Stromal cell of bone marrow (primary cell): ENCODE measurements around the gene BMPER.
A peak's percentile ranks its signal among the peaks of the same experiment; 100 is the strongest.
"Not testable (repeated sequence)": the region's sequence is repeated elsewhere in the genome, so short reads cannot be mapped to it uniquely, and the experiment has no call there.

Source experiments
- DNase-seq: peaks from one replicate; pipeline ENCODE4 v3.0.0-alpha.2; 2012; ENCODE audit warnings: low read depth

Gene BMPER

DNA sequence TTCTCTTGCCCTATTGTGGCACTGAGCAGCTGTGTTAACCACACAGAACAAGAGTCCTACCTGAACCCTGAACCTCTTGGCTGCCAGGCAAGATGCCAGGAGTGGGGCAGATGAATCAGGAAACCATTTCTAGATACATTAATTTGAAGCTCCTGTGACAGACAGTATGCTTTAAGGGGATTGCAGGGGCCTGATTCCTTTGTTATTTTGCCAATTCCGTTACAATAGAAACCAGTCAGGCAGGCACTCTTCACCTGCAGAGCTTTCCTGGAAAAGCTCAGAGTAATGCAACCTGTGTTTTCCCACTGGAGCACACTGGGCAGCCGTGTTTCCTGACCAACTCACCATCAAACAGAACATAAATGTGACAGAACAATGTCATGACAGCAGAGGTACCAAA, 233.1 kb downstream of the BMPER start:
- no peak for DNase-seq

DNA sequence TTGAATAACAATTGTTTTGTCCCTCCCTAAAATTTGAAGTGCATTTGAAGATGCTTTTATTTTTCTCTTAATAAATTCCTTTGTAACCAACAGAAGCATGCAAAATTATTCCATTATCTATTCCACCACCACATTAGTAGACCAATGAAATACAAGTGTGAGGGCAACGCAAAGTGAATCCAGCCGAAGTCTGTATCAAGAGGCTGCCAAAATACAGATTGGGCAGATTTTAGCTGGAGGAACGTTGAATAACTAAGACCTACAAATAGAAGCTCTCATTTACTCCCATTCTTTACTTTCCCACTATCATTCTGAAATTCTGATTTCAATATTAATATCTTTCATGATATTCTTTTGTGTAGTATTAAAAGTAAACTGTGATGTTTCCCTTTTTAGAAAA, 233.7 kb downstream of the BMPER start:
- DNase-seq = no peak

DNA sequence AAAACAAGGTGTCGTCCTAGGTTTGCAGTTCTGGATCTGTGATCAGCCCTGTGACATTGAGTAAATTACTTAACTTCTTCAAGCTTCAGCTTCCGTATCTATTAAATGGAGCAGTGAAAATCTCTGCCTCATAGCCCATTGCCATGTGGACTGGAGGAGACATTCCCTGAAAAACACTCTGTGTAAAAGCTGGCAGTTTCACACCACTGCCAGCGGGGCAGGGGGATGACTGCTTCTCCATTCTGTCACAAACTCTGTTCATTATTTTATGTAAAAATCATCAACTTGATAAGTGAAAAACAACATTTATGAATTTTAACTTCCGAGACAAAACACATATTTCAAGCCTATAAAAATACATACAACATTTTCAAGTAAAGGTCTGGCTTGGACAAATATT, 234.7 kb downstream of the BMPER start:
- no peak for DNase-seq

DNA sequence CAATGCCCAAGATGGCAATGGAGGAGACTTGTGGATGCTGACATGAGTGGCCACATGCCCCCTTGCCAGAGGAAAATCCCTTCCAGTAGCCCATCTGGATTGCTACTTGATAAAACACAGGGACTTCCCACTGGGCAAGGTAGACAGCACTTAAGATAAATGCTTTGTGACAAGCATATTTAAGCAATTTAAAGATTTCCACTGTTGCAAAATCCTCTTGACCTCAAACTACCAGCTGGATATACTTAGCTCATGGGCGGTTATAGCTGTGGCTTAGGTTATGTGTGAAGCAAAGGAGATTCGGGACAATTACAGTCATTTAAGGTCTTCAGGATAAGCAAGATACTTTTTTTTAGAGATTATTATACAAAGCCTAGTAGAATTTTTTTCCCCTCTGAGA, 238.1 kb downstream of the BMPER start:
- no peak for DNase-seq

DNA sequence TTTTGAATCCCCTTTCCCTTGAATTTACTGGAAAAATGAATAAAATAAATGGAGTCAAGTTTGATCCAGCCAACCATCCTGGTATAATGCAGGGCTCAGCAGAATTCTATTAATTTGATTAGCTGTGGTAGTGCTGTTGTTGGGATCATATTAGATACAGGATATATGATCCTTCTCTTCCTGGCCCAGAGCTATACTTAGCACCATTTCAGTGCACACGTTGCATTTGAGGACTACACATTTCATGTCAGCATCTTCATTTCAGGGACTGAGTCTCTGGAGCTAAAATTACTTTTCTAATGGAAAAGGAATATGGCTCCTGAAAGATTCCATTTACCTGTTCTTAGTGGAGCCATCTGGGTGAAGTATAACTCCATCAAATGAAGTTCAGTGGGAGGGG, 240.3 kb downstream of the BMPER start:
- no peak for DNase-seq

DNA sequence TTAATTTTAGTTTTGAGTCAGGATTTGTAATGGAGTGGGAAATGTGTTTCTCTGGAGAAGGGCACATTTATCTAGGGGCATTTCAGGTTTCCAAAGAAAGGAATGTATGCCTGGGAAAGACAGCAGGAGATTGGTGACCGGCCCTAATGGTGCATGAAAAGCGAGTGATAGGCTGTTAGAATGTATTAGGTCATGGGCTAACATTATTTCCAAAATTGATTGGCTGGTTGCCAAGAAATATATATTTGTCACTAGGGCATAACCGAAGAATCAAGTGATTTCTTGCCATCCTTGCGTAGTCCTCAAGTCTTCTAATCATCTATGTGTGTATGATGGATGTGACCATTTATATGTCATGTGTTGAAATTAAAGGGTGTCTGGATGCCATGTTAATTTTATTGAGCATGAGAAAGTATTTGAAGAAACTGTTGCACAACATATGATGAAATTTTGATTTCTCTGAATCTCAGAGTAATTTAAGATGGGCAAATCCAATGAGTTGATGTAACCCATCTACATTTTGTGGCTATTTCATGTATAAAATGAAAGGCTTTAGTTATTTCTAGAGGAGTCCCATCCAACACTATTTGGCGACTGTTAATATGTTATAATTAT, 248.4 kb downstream of the BMPER start:
- DNase-seq = peak; percentile 18

DNA sequence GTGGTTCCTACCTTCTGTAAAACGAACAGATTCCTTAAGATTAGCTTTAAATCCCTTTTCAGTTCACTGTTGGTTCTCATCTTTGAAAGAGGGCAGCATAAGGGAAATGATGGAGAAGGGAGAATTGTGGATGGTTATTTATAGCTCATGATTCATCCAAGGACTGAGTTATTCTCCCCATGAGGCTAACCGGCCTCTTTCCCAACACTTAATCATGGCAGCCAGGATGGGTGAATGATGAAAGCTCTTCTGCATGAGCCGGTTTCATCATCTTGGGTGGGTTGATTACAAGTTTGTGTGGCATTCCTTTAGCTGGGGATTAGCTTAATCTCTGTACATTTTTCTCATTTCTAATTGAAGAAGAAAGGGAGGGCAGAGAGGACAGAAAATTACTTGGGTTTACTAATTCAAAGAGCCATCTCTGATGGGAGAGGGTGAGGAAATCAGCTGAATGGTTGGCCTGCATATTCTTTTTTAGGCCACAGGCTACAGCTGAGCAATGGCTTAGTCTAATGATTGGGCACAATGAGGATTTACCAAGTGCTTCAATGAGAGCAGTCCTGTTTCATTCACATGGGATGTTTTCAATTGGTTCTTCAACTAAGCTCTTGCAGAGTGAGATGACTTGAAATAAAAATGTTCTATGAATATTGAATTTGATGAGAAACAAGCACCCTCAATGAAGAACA, 250.0 kb downstream of the BMPER start:
- DNase-seq = peak; percentile 98

DNA sequence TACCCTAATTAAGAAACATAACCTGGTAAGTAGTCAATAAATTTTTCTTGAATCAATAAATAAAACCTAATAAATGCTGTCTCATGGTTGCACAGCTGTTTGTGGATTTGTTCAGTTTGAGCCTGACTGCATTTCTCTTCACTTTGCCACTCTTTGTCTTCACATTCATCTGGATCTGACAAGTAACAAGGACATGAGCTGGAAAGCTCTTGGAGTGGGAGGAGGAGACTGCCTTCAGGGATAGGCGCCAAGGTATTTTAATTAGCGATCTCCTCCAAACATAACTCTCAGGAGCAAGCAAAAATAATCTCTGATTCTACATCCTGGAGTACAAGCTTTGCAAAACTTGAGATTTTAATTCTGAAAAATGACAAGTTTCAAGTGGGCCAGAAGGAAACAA, 251.0 kb downstream of the BMPER start:
- DNase-seq = no peak

DNA sequence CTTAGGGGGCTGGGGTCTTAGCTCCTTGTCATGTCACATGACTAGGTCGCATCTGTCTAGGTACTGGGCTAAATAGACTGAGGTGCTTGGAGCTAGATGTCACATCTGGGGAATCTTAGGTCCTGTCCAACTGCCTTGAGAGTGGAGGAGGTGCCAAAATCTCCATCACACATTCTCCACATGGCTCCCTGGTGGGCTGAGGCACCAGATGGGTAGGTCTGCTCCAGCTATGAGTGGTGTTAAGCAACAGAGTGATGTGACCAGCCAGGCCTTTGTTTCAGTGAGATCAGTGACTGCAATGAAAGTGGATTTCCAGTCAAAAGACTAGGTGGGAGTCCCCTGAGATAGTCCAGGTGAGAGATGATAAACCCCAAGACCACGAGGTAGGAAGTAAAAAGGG, 251.8 kb downstream of the BMPER start:
- DNase-seq = no peak

DNA sequence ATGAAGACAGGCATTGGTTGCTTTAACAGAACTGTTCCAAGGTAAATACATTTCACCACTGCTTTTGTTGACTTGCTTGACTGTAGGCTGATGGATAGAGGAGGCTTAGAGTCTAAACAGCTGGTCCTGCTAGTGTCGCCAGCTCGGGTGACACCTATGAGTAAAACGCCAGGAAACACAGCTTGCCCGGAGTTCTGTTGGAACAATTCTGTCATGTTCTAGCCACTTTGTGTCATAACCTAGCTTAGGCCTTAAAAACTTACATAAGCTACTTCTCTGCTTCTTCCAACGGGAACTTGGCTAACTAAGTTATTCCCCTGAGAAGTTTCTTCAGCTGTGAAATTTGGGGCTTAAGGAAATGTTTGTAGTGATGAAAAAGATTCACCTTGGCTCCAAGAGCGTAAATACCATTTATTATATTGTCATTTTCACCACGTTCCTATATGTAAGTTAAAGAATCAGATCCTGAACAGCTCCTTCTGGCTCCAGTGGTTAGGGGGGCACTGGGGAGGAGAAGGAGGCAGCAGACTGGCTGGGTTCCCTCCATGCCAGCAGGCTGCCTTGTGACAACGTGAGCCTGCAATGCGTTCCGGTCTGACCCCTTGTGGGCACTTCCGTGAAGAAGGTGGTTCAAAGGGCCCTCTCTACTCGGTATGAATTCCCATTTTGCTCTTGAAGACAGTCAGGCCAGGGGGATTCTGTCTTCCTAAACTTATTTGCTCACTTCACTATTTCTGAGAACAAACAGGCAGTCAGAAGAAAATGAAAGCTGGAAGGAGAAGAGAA, 253.2 kb downstream of the BMPER start:
- peak; percentile 20 for DNase-seq

DNA sequence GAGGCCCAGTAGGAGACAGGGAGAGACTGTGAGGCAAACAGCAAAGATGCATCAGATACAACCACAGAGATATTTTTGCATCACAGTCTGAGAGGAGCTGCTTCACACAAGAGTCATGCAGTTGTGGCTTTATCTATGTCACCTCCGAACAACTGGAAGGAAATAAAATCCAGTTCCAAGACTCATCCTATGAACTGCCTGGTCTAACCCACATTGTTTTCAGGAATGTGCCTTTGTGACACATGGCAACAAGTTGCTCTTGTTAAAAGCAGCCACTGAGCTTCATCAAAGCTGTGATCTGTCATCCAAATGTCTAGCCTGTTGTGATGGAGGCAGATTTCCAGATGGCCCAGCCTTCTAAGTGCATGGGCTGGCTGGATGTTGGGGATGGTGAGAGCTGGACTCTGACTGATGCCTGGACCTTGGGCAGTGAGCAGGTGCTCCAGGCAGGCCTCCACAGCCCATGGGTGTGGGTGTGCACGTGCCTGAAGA, 255.0 kb downstream of the BMPER start:
- DNase-seq = peak; percentile 61

DNA sequence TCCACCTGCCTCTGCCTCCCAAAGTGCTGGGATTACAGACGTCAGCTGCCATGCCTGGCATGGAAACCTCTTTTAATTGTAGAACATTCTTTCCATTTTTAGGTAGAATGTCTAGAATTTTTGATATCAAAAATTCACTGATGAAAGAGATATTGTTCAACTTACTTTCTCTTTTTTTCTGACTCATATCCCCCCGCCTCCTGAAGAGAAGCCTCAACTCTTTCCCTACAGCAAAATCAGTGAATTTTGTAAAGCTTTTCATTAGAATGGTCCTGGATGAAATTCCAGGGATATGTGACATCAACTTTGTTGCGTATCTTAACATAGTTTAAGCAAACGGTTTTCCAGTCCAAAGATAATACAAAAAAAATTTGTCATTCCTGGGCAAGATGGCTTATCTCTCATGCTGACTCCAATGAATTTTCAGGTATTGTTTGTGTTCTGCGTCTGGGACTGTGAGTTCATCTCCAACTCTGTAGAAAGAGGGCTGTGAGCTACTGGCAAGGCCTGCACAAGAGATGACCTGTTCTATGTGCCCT, 256.8 kb downstream of the BMPER start:
- no peak for DNase-seq

DNA sequence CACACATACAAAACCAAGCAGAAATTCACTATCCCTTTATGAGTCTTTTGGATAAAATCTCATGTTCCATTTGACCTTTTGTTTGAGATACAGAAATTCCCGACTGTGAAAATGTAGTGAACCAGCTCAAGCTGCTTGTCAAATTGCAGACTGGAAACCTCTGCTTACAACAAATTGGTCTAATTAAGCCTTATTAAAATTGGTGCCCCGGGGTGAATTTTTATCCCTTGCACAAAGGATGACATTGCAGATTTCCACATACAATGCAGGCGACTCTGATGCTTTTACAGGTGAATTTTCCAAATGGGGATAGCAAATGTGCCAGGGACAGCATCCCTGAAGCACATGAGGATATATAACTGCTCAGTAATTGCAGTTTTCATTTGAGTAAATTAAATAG, 257.3 kb downstream of the BMPER start:
- no peak for DNase-seq

DNA sequence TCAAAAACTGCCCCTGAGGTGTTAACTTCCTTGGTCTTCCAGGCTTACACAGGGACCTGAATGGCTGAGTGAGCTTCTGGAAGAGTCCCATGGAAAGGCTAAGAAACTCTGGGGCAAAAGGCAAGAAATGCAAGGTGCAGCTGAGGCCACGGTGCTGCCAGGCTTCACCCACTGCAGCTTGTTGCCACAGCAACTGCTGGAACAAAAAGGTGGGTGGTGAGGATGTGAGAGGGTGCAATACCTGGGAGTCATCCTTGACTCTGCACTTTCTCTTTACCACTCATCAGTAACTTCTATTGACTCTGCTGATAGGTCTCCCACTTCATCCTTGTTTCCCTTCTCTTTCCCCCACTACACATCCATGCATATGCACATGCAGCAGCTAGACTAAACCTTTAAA, 258.6 kb downstream of the BMPER start:
- DNase-seq = no peak

DNA sequence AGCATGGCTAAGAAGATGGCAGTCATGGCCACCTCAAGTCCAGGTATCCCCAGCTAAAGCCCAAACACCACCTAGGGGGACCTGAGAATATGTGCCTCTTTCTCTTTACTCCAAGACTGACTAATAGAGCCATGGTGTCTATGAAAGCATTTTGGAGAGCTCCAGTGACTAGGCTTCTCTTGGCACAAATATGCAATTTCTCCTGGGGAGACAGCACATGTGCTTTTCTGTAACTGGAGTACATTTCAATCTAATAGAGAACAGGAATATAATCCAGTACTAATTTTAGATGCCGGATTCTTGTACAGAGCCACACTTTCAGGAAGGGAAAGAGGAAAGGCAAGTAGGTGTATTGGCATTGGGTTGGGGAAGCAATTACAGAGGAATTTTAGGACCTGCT, 260.1 kb downstream of the BMPER start:
- DNase-seq = peak; percentile 47

DNA sequence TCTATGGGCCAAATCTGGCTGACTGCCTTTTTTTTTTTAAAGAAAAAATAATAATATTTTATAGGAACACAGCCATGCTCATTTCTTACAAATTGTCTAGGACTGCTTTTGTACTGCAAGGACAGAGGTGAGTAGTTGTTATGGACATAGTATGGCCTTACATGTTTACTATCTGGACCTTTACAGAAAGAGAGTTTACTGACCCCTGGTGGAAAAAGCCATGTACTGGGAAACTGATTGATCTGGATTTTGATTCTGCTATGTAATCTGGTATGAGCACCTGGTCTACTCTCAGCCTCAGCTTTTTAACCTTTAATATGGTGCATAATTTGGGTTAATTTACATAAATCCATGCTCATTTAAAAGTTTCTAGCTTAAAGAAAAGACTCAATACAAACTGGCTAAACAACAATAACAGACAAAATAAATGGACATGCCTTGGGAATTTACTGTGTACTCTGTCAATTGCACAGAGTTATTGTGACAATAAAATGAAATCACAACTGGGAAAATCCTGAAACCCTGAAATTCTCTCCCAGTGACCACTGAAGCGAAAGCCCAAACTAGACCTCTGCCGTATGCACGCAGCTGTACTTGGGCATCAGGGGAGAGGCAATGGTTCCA, 260.7 kb downstream of the BMPER start:
- peak; percentile 26 for DNase-seq

DNA sequence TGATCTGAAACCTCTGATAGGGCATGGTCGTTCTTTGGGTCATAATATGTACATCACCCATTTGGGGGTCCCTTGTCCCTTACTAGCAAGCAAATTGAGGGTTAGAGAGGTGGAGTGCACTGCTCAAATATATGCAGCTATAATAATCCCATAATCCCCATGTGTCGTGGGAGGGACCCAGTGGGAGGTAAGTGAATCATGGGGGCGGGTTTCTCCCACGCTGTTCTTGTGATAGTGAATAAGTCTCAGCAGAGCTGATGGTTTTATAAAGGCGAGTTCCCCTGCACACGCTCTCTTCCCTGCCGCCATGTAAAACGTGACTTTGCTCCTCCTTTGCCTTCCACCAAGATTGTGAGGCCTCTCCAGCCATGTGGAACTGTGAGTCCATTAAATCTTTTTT, 262.7 kb downstream of the BMPER start:
- DNase-seq = no peak

DNA sequence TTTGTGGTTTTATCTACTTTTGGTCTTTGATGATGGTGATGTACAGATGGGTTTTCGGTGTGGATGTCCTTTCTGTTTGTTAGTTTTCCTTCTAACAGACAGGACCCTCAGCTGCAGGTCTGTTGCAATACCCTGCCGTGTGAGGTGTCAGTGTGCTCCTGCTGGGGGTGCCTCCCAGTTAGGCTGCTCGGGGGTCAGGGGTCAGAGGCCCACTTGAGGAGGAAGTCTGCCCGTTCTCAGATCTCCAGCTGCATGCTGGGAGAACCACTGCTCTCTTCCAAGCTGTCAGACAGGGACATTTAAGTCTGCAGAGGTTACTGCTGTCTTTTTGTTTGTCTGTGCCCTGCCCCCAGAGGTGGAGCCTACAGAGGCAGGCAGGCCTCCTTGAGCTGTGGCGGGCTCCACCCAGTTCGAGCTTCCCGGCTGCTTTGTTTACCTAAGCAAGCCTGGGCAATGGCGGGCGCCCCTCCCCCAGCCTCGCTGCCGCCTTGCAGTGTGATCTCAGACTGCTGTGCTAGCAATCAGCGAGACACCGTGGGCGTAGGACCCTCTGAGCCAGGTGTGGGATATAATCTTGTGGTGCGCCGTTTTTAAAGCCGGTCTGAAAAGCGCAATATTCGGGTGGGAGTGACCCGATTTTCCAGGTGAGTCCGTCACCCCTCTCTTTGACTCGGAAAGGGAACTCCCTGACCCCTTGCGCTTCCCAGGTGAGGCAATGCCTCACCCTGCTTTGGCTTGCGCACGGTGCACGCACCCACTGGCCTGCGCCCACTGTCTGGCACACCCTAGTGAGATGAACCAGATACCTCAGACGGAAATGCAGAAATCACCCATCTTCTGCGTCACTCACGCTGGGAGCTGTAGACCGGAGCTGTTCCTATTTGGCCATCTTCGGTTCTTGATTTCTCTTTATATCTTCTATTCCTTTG, 269.6 kb downstream of the BMPER start:
- not testable (repeated sequence) for DNase-seq

DNA sequence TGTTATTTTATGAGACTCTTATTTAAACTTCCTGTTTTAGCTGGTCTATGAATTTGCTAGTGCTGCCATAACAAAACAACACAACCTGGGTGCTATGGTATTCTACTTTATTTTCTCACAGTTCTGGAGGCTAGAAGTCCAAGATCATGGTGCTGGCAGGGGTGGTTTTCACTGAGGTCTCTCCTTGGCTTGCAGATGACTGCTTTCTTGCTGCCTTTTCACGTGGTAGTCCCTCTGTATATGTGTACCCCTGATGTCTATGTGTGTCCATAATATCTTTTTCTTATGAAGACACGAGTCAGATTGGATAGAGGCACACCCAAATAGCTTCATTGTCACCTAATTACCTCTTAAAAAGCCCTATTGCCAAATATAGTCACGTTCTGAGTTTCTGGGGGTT, 270.5 kb downstream of the BMPER start:
- DNase-seq = no peak

DNA sequence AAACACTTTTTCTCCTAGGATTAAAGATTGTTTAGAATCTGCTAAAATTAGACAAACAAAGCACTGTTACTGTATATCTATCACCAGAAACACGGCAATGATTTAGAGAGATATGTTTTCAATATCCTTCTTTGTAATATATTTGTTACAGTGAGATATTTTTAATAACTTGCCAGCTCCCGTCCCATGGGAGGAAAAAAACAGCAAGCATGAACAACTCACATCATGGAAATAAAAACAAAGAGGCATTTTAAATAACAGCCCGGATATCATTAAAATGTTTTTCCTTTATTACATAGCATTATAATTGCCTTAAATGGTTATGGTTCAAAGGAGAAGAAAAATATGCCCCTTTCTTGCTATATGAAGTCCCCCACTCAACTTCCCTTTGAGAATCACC, 272.1 kb downstream of the BMPER start:
- peak; percentile 24 for DNase-seq

DNA sequence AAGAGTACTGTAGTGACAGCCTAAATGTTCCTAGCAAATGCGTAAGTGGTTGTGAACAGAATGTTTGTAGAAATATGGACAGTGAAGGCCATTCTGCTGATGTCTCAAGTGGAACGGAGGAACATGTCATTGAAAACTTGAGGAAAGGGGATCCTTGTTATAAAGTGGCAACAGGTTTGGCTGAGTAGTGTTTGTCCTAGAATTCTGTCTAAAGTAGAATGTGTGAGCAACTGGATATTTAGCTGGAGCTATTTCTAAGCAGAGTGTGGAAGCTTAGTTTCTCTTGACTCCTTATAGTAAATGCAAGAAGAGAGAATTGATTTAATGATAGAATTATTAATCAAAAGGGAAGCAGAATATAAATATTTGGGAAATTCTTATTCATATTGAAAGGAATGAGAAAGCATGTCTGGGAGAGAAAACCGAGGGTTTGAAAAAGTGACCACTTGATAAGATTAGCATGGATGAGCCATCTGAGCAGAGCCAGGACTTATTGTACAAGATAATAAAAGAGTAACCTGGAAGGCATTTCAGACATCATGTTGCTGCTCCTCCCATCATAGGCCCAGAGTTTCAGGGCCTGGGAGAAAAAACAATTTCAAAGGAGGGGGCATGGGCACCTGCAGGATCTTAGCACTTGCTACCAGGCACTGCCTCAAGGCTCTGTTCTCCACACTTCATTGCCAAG, 276.1 kb downstream of the BMPER start:
- no peak for DNase-seq
